ENCODE data around the gene DNAI1.

DNAI1 gene

DNA sequence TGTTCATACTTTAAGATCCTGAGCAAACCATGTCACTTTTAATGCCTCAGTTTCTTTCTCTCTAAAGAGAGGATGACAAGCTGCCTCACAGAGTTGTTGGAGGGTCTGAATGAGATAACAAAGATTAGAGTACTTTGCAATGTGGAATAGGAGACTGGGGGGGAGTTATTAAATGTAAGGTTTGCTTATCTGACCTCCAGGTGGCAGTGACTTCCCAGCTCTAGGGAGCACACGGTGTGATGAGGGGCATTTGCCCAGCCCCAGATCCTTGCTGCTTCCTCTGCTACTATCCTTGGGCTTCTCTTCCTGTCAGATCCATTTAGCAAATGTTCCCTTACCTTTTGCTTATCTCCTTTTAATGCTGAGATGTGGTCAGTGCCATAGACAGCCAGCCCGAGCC is 33.4 kb downstream of the DNAI1 start:
- no peak for DNase-seq

- DNase-seq, result no peak
Observed at GRCh38 chr9:34493972-34494535, 35.4 kb downstream of the DNAI1 start.

- no peak for DNase-seq
Observed at GRCh38 chr9:34496149-34496712, 37.6 kb downstream of the DNAI1 start.

DNA sequence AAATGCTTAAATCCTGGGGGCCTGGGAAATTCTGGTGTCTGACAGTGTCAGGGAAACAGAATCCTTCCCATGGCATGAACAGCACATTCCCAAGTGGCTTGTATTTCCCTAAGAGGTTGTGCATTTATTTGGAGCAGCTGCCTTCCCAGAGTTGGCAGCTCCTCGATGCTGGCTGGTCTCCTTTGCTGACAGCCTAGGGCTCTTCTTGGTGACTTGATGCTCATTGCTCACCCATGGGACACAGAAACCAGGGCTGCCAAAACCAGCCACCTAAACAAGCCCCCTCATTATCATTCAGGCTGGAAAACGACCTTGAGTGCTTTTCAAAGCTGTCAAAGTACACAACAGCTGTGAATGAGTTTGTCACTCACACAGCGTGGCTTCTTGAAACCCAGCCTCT is 39.9 kb downstream of the DNAI1 start:
- no peak for DNase-seq

- no peak for DNase-seq
Observed at GRCh38 chr9:34499076-34499475, 40.5 kb downstream of the DNAI1 start.

DNA sequence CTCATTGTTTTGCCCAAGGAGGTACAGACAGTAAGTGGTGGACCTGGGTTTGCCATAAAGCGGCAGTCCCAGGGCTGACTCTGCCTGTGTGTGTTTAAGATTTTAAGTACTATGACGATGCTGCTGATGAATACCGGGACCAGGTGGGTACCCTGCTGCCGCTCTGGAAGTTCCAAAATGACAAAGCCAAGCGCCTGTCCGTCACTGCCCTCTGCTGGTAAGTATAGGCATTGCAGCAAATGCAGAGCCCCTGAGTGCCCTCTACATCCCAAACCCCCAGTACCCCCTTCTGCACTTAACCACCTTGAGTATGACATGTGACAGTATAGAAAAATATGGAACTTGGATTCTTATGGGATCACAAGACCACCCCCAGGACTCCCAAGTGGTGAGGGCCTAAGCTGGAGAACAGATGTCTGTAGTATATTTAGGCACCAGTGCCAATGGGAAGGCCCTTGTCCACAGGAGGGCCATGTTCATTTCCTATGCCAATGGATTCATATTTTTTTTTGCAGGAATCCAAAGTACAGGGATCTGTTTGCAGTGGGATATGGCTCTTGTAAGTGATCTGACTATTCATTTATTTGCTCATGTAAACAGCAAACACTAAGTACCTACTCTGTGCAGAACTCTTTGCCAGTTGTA is 42.1 kb downstream of the DNAI1 start:
- DNase-seq, result peak; percentile 77

DNA sequence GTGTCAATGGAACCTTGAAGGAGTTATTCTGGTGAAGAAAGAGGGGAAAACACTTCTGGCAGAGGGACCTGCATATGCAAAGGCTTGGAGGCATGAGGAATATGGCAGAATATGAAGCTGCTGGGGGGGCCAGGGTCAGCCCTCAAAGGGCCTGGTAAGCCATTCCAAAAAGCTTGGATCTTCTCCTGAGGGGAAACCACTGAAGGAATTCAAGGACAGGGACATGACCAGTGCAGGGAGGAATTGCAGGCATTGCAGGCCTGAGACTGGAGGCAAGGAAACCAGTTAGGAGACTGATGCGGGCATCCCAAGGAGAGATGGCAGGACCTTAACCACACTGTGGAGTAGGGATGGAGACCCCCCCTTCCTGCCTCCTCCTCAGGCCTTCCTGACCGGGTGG is 42.8 kb downstream of the DNAI1 start:
- DNase-seq, result no peak

GRCh38 chr9:34501889-34502425 is 43.4 kb downstream of the DNAI1 start:
- DNase-seq, result peak; percentile 98

DNA sequence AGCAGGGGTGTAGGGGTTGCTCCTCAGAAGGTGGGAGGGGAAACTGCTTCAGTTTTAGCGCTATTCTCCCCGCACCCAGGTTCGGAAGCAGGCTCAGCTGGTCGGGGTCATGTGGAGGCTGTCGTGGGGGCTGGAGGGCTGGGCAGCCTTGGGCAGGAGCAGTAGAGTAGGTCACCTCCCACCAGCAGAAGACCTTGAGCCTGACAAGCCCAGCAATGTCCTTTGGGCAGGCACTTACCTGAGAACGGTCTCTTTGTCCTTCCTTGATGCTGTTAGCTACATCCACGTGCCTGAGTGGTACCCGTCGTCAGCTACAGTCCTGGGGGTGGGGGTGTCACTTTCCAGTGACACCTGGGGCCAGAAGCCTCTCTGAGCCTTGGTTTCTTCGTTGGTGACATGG is 43.9 kb downstream of the DNAI1 start:
- no peak for DNase-seq

DNA sequence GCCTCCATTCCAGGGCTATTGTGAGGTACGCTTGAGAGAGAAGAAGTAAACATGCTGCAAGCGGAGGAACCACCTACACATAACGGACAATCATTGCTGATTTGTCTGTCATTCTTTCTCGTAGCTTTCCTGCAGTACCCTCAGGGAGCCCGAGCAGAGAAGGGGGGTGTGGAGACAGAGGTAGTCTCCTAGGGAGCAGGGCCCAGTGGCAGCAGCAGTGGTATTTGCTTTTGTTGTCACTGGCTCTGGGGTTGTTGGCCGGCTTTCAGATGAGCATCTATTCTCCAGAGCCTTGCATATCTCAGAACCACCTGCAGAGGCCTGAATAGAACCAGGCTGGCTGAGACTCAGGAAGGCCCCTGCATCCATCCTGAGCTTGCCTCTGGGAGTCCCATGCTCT is 44.3 kb downstream of the DNAI1 start:
- DNase-seq, result peak; percentile 62

GRCh38 chr9:34503406-34503805 is 44.8 kb downstream of the DNAI1 start:
- no peak for DNase-seq

- DNase-seq, result no peak
Observed at GRCh38 chr9:34505370-34506120, 46.9 kb downstream of the DNAI1 start.

- no peak for DNase-seq
Observed at GRCh38 chr9:34506623-34507022, 48.0 kb downstream of the DNAI1 start.

DNA sequence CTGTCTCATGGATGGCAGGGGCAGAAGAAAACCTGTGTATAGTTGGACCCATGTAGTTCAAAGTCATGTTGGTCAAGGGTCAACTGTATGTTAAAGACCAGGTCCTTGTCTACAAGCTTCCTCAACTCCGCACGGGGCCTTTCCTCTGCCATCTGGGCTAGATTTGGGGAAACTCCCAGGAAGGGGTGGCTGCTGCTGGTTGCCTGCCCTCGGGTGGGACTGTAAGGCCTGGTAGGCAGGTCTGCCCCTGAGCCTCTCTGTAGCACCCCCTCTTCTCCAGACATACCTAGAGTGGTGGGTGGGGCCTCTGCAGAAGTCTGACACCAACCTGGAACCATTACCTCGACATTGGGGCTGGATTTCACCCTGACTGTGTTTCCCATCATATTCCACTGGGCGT is 49.0 kb downstream of the DNAI1 start:
- no peak for DNase-seq

- DNase-seq, result no peak
Observed at GRCh38 chr9:34507966-34508365, 49.4 kb downstream of the DNAI1 start.

DNA sequence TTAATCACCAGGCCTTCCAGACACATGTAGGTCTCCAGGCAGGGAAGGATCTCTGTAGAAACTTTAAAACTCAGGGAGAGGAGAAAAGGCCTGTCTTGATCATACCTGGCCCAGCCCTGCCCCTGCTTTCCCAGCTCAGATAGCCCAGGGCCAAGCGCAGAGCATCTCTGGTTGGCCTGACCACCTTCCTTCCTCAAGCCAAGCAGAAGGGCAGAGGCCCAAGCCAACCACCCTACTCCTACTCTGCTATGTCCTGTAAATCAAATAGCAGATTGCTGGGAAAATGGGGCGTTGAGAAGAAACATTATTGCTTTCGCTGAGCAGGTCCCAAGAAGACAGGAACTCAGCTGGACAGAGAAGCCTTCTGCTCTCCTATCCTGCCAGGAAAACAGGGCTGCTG is 49.9 kb downstream of the DNAI1 start:
- DNase-seq, result no peak

GRCh38 chr9:34508951-34509350 is 50.3 kb downstream of the DNAI1 start:
- DNase-seq, result no peak

DNA sequence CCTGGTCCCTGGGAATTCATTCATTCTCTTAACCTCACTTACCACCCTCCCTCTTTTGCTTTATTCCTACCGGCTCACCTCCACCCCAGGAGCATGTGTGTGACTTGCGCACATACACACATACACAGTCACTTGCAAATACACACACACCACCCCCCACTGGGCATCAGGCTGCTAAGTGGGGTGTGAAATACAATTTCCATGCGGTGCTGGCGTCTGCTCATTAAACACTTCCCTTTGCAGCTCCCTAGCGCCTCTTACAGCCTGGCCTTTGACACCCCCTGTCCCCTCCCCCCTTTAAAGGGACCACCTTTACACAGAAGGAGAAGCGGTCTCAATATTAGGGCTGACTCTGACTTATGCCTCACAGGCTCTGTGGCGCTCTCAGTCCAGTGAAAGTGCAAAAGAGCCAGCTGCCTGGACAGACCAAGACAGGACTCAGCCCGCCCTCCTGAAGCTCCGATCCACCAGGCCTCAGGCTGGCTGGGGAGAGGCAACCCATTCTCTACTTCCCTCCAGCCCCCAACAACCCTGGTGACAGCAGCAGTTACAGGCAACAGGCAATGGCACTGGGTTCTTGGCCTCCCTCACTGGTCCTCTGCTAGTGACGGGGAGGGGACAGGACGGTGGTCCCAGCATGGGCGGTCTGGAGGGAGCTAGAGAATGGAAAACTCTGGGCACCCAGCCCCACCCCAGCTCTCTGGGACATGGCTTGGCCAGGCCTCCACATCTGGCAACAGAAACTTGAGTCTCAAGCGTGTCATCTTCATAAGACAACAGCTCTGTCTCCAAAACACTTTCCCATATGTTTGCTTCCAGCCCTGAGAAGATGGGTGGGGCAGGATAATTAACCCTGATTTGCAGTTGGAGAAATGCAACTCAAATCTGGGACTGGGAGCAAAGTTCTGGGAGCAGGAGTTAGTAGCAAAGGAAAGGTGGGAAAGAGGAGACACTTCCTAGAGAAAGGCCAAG is 52.2 kb downstream of the DNAI1 start:
- DNase-seq, result no peak

DNA sequence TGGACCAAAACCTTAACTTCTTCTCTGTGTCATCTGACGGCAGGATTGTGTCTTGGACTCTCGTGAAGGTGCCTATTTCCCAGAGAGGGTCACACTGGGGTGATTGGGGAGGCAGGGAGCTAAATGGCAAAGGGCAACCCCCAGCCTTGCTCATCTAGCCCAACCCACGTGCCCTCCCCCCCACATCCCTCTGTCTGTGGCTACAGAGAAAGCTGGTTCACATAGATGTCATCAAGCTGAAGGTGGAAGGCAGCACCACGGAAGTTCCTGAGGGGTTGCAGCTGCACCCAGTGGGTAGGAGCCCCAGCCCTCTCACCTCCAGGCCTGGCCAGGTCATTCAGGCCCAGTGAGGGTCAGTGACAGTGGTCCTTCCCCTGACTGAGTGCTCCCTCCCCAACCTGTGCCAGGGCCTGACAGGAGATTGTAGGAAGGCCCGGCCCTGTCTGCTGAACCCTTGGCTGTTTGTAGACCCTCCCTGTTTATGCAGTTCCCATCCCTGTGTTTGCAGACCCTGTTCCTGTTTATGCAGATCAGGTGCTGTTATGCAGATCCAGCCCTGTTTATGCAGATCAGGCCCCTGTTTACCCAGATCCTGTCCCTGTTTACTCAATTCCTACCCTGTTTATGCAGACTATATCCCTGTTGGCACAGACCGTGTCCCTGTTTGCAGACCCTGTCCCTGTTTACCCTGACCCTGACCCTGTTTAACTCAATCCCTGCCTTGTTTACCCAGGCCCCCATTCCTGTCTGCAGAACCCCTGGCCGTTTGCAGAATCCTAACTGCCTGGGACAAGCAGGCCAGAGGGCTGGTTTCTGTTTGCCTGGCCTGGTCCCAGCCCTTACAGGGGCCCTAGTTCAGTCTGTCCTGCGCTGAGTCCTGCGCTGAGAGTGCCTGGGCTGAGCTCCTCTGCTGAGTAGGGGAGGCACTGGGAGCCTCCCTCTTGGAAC is 53.8 kb downstream of the DNAI1 start:
- peak; percentile 58 for DNase-seq

- DNase-seq, result peak; percentile 63
Observed at GRCh38 chr9:34513567-34514214, 55.1 kb downstream of the DNAI1 start.

DNA sequence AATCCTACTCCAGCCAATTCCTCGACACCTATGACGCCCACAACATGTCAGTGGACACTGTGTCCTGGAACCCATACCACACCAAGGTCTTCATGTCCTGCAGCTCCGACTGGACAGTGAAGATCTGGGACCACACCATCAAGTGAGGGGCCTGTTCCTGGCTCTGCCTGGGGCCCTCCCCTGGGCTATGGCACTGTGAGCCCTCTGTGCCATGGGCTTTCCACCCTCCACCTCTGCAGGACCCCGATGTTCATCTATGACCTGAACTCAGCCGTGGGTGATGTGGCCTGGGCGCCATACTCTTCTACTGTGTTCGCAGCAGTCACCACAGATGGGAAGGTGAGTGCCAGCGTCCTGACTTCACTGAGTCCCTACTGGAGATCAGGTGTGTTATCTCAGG is 55.8 kb downstream of the DNAI1 start:
- DNase-seq, result no peak

All from midbrain (tissue), 1 donor.